Calu3 (cell line): Measurements from ENCODE around the gene OSER1. TPM values are rescaled to one million over a fixed set of nuclear protein-coding genes. Genes with fewer than 3 reads are reported as not detected.

Experiments
- BruUV-seq: library from RNA; stranded (reverse); fragments of 400-500 nt; replicated peaks from 2 replicates; lab custom pipeline; 2021; lab: Mats Ljungman, UMichigan
- CTCF ChIA-PET: fragments of 300-600 bp; sonication (Branson Sonifier 250); formaldehyde crosslinking; loops from one replicate; lab custom pipeline; 2022; ENCODE audit warnings: antibody characterized with exemption; lab: Charles Lee
- DNase-seq: peaks from one replicate; pipeline ENCODE4 v3.0.0; 2022
- H3K27ac Mint-ChIP-seq: one replicate; pipeline ENCODE4 v1.8.0; 2022; ENCODE audit warnings: mixed read lengths; ENCODE audit not compliant: unreplicated experiment
- H3K27me3 Mint-ChIP-seq: one replicate; pipeline ENCODE4 v1.8.0; 2022; ENCODE audit warnings: mixed read lengths; ENCODE audit not compliant: unreplicated experiment
- H3K36me3 Mint-ChIP-seq: one replicate; pipeline ENCODE4 v1.8.0; 2022; ENCODE audit warnings: mild to moderate bottlenecking, moderate library complexity, mixed read lengths; ENCODE audit not compliant: insufficient read depth, unreplicated experiment
- H3K4me1 Mint-ChIP-seq: one replicate; pipeline ENCODE4 v1.8.0; 2022; ENCODE audit warnings: mild to moderate bottlenecking, low read depth, mixed read lengths; ENCODE audit not compliant: unreplicated experiment
- H3K4me3 Mint-ChIP-seq: one replicate; pipeline ENCODE4 v1.8.0; 2022; ENCODE audit warnings: mild to moderate bottlenecking, low read depth, moderate library complexity, mixed read lengths; ENCODE audit not compliant: unreplicated experiment
- H3K9me3 Mint-ChIP-seq: one replicate; pipeline ENCODE4 v1.8.0; 2022; ENCODE audit warnings: low read depth, mixed read lengths; ENCODE audit not compliant: unreplicated experiment
- intact Hi-C: fragments of 100-400 bp; cut with micrococcal nuclease; formaldehyde crosslinking; loops from one replicate; pipeline ENCODE4 v1.10.0; 2022; ENCODE audit not compliant: unreplicated experiment
- total RNA-seq: library from RNA; stranded (reverse); gene quantifications from 2 replicates; pipeline ENCODE4 v1.2.3, GENCODE V29; 2022
- TF ChIP-seq, protein P1 (sequence below): fragments of 200-600 bp; IDR thresholded peaks from one replicate; pipeline ENCODE4 v1.8.0; 2022; ENCODE audit warnings: antibody characterized with exemption; ENCODE audit not compliant: unreplicated experiment

OSER1 gene
- total RNA-seq, 1 experiment from 2014 or later: 56.7 TPM

DNA sequence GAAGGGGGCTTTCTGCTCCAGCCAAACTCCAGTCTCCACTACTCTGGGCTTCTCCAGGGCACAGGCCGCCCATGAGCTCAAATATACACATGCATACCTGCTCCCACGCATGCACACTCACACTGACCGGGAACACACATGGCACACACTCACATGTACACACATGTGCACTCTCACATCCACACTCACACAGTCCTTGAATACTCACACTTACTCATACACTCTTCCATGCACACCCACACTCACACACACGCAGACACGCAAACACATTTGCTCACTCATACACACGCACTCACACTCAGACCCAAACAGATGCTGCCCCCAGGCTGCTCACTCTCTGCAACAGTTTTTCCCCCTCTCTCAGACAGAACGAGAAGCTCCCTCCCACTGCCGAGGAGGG lies 43.5 kb upstream of the OSER1 start:
- intact Hi-C loops: no loop called here
- Mint-ChIP-seq H3K36me3 (no peaks in the 10 kb centered on the region), H3K4me3 (no peak overlapping the region), H3K27ac (no peak overlapping the region), H3K4me1 (no peaks in the 10 kb centered on the region), H3K9me3 (no peaks in the 10 kb centered on the region), H3K27me3 (peaks cover 37% of the 10 kb centered on the region)
- CTCF ChIA-PET: interaction anchor here (0.7 to 1.4 kb wide), 2 partner anchors 37 to 131 kb away, joined by 3 read pairs; no protein-coding TSS in a partner anchor
- TF ChIP-seq, protein P1, sequence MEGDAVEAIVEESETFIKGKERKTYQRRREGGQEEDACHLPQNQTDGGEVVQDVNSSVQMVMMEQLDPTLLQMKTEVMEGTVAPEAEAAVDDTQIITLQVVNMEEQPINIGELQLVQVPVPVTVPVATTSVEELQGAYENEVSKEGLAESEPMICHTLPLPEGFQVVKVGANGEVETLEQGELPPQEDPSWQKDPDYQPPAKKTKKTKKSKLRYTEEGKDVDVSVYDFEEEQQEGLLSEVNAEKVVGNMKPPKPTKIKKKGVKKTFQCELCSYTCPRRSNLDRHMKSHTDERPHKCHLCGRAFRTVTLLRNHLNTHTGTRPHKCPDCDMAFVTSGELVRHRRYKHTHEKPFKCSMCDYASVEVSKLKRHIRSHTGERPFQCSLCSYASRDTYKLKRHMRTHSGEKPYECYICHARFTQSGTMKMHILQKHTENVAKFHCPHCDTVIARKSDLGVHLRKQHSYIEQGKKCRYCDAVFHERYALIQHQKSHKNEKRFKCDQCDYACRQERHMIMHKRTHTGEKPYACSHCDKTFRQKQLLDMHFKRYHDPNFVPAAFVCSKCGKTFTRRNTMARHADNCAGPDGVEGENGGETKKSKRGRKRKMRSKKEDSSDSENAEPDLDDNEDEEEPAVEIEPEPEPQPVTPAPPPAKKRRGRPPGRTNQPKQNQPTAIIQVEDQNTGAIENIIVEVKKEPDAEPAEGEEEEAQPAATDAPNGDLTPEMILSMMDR: no peak
- DNase-seq: no peak
- BruUV-seq: no TSS peak

DNA sequence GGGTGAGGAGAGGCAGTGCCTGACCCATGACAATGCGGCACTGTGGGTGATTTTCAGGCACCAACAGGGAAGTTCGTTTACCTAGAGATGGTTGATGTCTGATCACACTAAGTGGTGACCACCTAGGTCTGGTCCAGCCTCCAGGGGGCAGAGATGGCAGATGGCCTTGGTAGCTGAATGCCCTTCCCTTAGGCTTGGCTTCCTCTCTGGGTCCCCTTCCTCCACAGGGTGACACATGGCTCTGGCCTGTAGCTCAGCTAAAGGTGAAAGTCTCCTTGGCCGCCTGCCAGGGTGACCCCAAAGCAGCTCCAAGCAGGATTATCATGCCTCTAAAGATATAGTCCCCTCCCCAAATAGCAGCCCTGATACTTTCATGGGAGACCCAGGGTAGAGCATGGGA lies 43.0 kb upstream of the OSER1 start:
- peaks cover 37% of the 10 kb centered on the region for H3K27me3 Mint-ChIP-seq
- H3K9me3 Mint-ChIP-seq: no peaks in the 10 kb centered on the region
- no peak overlapping the region for H3K4me3 Mint-ChIP-seq
- intact Hi-C loops: no loop called here
- H3K4me1 Mint-ChIP-seq: no peaks in the 10 kb centered on the region
- no peak overlapping the region for H3K27ac Mint-ChIP-seq
- DNase-seq: peak; percentile 23
- TF ChIP-seq, protein P1: peak; percentile 15
- no peaks in the 10 kb centered on the region for H3K36me3 Mint-ChIP-seq
- BruUV-seq: no TSS peak
- CTCF ChIA-PET: interaction anchor here (0.7 to 1.4 kb wide), 3 partner anchors 36 to 131 kb away, joined by 3 read pairs; no protein-coding TSS in a partner anchor

DNA sequence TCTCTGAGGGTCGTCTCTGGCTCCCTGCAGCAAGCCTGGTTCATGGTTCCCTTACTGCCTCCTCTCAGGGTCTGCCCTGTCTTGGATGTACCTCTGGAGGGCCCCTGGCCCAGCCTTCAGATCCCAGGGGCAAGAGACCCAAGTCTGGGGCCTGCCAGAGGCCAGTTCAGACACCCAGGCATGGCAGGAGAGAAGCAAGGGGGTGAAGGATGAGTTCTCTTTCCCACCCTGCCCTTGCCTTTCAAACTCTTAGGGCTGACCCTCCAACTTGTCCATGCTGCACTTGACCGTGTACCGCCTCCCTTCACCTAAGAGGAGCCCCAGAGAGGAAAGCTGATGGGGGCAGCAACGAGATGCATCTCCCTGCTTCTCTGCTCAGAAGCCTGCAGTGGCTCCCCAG lies 40.7 kb upstream of the OSER1 start:
- no peak overlapping the region for H3K27ac Mint-ChIP-seq
- no peak overlapping the region for H3K4me3 Mint-ChIP-seq
- intact Hi-C loops: no loop called here
- H3K36me3 Mint-ChIP-seq: no peaks in the 10 kb centered on the region
- no peaks in the 10 kb centered on the region for H3K9me3 Mint-ChIP-seq
- TF ChIP-seq, protein P1: no peak
- DNase-seq: no peak
- no TSS peak for BruUV-seq
- CTCF ChIA-PET: no interaction called here
- H3K4me1 Mint-ChIP-seq: no peaks in the 10 kb centered on the region
- H3K27me3 Mint-ChIP-seq: peaks cover 52% of the 10 kb centered on the region

DNA sequence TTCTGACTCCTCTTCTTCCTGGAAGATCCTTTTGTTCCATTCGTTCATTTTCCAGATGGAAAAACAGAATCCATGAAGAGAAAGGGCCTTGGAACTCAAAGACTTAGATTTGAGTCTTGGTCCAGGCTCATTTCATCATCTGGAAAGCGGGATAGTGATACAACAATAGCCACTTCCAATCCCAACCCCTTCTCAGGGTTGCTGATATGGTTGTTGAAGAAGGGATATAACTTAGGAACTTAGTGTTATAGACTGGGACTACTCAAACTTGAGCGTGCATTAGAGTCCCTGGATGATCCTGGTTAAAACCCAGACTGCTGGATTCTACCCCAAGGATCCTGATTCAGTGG lies 37.8 kb upstream of the OSER1 start:
- Mint-ChIP-seq H3K27me3 (peaks cover 79% of the 10 kb centered on the region), H3K36me3 (no peaks in the 10 kb centered on the region), H3K27ac (no peak overlapping the region), H3K4me3 (no peak overlapping the region), H3K9me3 (no peaks in the 10 kb centered on the region), H3K4me1 (no peaks in the 10 kb centered on the region)
- CTCF ChIA-PET: no interaction called here
- BruUV-seq: no TSS peak
- DNase-seq: no peak
- intact Hi-C loops: no loop called here
- TF ChIP-seq, protein P1: peak; percentile 11
